BJ (cell line): ENCODE results near the gene TIMM13. TPM values are rescaled to one million over a fixed set of nuclear protein-coding genes. Genes with fewer than 3 reads are reported as not detected.

Experiments used
- CTCF ChIA-PET: fragments of 350-600 bp; formaldehyde crosslinking; extraction: SDS; loops from one replicate; lab custom pipeline; 2021; ENCODE audit warnings: antibody characterized with exemption, inconsistent platforms; lab: Yijun Ruan, JAX
- POLR2A ChIA-PET: fragments of 300-600 bp; sonication (Branson Sonifier 250); formaldehyde crosslinking; extraction: SDS; loops from one replicate; lab custom pipeline; 2021; ENCODE audit warnings: antibody characterized with exemption; lab: Charles Lee
- DNase-seq: peaks from one replicate; pipeline ENCODE4 v3.0.0-alpha.2; 2011; ENCODE audit warnings: low read depth
- H3K27me3 ChIP-seq: 2 replicates; pipeline ENCODE4 v1.6.0; 2011; ENCODE audit warnings: low read length; ENCODE audit not compliant: control insufficient read depth, insufficient read depth
- H3K36me3 ChIP-seq: 2 replicates; pipeline ENCODE4 v1.5.1; 2011; ENCODE audit warnings: low read length; ENCODE audit not compliant: control insufficient read depth, insufficient read depth
- H3K4me3 ChIP-seq: 2 replicates; pipeline ENCODE4 v1.5.1; 2011; ENCODE audit warnings: low read depth, mild to moderate bottlenecking, control low read depth, low read length
- CTCF ChIP-seq: IDR thresholded peaks from 2 replicates; pipeline ENCODE4 v1.5.1; 2011; ENCODE audit warnings: low read depth, mild to moderate bottlenecking, control low read depth, inconsistent platforms, low read length, moderate library complexity; ENCODE audit not compliant: insufficient read depth
- polyA plus RNA-seq: library from polyadenylated mRNA; depleted of rRNA; stranded (reverse); fragments of >200 nt; gene quantifications from 2 replicates; pipeline ENCODE4 v1.2.3, GENCODE V29; 2011

TIMM13 gene
- polyA plus RNA-seq, 1 experiment: 50.7 TPM

DNA sequence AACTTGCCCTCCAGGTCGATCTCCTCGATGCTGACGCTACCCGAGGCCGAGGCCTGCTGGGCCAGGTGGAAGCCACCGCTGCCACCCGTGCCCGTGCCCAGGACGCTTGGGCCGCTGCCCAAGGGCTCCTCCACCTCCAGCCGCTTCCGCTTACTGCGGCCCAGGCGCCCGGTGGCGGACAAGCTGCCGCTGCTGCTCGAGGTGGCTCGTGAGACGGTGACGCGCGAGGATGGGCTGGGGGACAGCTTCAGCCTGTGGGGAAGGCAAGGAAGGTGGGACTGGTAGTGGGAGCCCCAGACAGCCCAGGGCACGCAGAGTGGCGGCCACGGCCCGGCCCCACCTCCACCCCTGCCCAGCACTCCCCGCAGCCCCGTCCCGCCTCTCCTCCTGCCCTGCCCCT is 6.5 kb upstream of the TIMM13 start:
- no peak for TF ChIP-seq CTCF
- CTCF ChIA-PET: interaction anchor here (0.9 kb wide), 1 partner anchor 177 kb away, joined by 3 read pairs; no protein-coding TSS in a partner anchor
- Histone ChIP-seq H3K4me3 (no peak overlapping the region), H3K27me3 (no peaks in the 10 kb centered on the region), H3K36me3 (peaks cover 30% of the 10 kb centered on the region)
- no peak for DNase-seq
- POLR2A ChIA-PET: no interaction called here

DNA sequence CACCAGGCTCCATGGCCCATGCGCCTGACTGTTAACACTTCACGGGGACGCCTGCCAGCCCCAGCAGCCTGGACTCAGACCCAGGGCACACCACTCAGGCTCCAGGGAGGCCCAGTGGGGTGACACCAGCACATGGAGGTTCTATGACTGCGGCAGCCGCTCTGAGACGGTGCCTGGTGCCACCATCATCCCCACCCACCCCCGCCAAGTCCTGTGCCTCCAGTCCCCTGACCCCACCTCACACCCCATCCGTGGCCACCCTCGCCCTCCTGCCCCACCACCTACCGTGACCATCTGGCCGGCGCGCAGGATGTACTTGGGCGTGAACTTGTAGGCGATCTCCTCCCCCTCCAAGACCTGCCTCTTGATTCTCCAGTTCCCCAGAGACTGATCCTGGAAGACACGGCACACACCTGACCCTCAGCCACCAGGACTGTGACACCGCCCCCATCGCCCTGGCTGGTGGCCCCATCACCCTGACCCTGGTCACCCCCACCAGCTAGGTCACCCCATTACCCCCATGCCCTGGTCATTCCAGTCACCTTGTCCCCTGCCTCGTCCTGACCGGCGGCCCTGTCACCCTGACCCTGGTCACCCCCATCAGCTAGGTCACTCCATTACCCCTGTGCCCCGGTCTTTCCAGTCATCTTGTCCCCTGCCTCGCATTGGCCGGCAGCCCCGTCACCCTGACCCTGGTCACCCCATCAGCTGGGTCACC is 4.9 kb upstream of the TIMM13 start:
- Histone ChIP-seq H3K27me3 (no peaks in the 10 kb centered on the region), H3K4me3 (no peak overlapping the region), H3K36me3 (peaks cover 21% of the 10 kb centered on the region)
- no peak for TF ChIP-seq CTCF
- ChIA-PET POLR2A (no interaction called here), CTCF (no interaction called here)
- DNase-seq: no peak

- no peak for DNase-seq
- H3K4me3 ChIP-seq: no peak overlapping the region
- H3K27me3 ChIP-seq: no peaks in the 10 kb centered on the region
- TF ChIP-seq CTCF: no peak
- ChIA-PET CTCF (no interaction called here), POLR2A (no interaction called here)
- peaks cover 18% of the 10 kb centered on the region for H3K36me3 ChIP-seq
Measured at GRCh38 chr19:2431318-2432055, 4.1 kb upstream of the TIMM13 start.

DNA sequence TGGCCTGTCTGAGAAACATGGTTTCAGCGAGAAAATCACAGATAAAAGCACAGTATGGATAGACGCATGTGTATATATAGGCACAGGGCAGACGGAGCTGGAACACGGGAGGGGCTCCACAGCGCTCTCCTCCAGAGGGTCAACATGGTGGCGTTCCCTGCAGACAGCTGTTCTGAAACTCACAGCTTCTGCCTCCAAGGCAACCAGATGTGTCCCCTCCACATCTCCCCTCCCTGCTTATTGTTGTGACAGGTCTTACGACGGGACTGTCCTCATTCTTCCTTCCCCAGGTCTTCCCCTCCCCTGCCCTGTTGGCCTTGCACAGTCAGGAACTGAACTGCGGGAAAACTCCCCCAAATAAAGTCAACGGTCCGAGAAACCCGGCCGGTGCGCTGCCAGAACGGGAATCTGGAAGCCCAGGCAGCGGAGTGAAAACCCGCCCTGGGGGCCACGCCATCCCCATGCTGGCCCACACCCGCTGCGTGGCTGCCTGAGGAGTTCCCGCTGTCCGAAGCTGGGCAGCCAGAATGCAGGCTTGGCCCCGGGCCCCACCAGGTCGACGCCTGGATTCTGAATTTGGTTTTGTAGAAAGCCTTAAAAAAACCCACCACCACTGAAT is 2.6 kb upstream of the TIMM13 start:
- no peak for DNase-seq
- ChIA-PET CTCF (interaction anchor here (1.0 kb wide), 2 partner anchors 13 to 181 kb away, joined by 3 read pairs; no protein-coding TSS in a partner anchor), POLR2A (no interaction called here)
- no peak for TF ChIP-seq CTCF
- no peaks in the 10 kb centered on the region for H3K27me3 ChIP-seq
- H3K4me3 ChIP-seq: no peak overlapping the region
- H3K36me3 ChIP-seq: peaks cover 22% of the 10 kb centered on the region
